Endothelial cell of umbilical vein (primary cell): ENCODE data around the gene FOCAD. TPM values are rescaled to one million over a fixed set of nuclear protein-coding genes. Genes with fewer than 3 reads are reported as not detected.
"Not testable (repeated sequence)": the region's sequence is repeated elsewhere in the genome, so short reads cannot be mapped to it uniquely, and the experiment has no call there.

ENCODE experiments used
- BruUV-seq: library from RNA; stranded (reverse); fragments of 400-500 nt; replicated peaks from 2 replicates; lab custom pipeline; 2021; lab: Mats Ljungman, UMichigan
- CTCF ChIA-PET: fragments of 300-600, 350-600 bp; sonication (Branson Sonifier 250); formaldehyde crosslinking; loops from one replicate; lab custom pipeline; 2021; ENCODE audit warnings: antibody characterized with exemption, inconsistent platforms; lab: Charles Lee
- POLR2A ChIA-PET: fragments of 300-600, 350-600 bp; sonication (Branson Sonifier 250); formaldehyde crosslinking; loops from one replicate; lab custom pipeline; 2021; ENCODE audit warnings: antibody characterized with exemption, inconsistent platforms; lab: Charles Lee
- DNase-seq: peaks from one replicate; pipeline ENCODE4 v3.0.0-alpha.2; 2011; ENCODE audit warnings: low read depth, low spot score
- FAIRE-seq: peaks from 2 replicates; lab custom pipeline; 2011; peaks lifted over from hg19 to GRCh38; lab: Jason Lieb, UNC
- H2AFZ ChIP-seq: 2 replicates; pipeline ENCODE4 v1.6.0; 2012; ENCODE audit warnings: low read depth, low read length, control low read depth, inconsistent platforms
- H3K27ac ChIP-seq: 2 replicates; pipeline ENCODE4 v1.5.1; 2011; ENCODE audit warnings: low read depth, mild to moderate bottlenecking, control low read depth, low read length, moderate library complexity; ENCODE audit not compliant: insufficient read depth
- H3K27me3 ChIP-seq, 2 experiments: 2 replicates each; pipeline versions ENCODE4 v1.6.0 to v1.6.1; 2011; ENCODE audit warnings: low read length in 2 of 2, mixed read lengths in 1 of 2; ENCODE audit not compliant: control insufficient read depth in 2 of 2, insufficient read depth in 2 of 2
- H3K36me3 ChIP-seq, 2 experiments: 2 replicates in 1 of 2; 3 replicates in 1 of 2; pipeline ENCODE4 v1.5.1; 2011; ENCODE audit warnings: low read length in 2 of 2, mild to moderate bottlenecking in 1 of 2, moderate library complexity in 1 of 2; ENCODE audit not compliant: control insufficient read depth in 2 of 2, insufficient read depth in 2 of 2; ENCODE audit errors: extremely low read depth in 1 of 2
- H3K4me1 ChIP-seq: 3 replicates; pipeline ENCODE4 v1.5.1; 2011; ENCODE audit warnings: mild to moderate bottlenecking, low read length; ENCODE audit not compliant: control insufficient read depth, insufficient read depth; ENCODE audit errors: extremely low read depth
- H3K4me2 ChIP-seq: 2 replicates; pipeline ENCODE4 v1.6.1; 2011; ENCODE audit warnings: low read length, control low read depth, mixed read lengths; ENCODE audit not compliant: insufficient read depth
- H3K4me3 ChIP-seq, 3 experiments: fragments of 200-600 bp in 1 of 3; sonication (generic), shearing (Covaris generic) in 1 of 3; replicated peaks in 1 of 3; 2 replicates each; pipeline ENCODE4 v1.5.1; 2011 to 2016; ENCODE audit warnings: control low read depth in 3 of 3, low read length in 3 of 3, mild to moderate bottlenecking in 2 of 3, inconsistent platforms in 1 of 3, low read depth in 1 of 3, moderate library complexity in 1 of 3; ENCODE audit not compliant: insufficient read depth in 1 of 3
- H3K79me2 ChIP-seq: 2 replicates; pipeline ENCODE4 v1.6.0; 2012; ENCODE audit warnings: low read length, inconsistent platforms; ENCODE audit not compliant: control insufficient read depth, insufficient read depth
- H3K9ac ChIP-seq: replicated peaks from 2 replicates; pipeline ENCODE3; 2011; ENCODE audit warnings: low read length, control low read depth; ENCODE audit not compliant: insufficient read depth; ENCODE audit errors: extremely low read depth
- H3K9me1 ChIP-seq: replicated peaks from 3 replicates; pipeline ENCODE4 v1.6.0; 2011; ENCODE audit warnings: mild to moderate bottlenecking, low read length; ENCODE audit not compliant: control insufficient read depth, insufficient read depth; ENCODE audit errors: extremely low read depth
- H3K9me3 ChIP-seq: replicated peaks from 2 replicates; pipeline ENCODE4 v1.5.1; 2012; ENCODE audit warnings: low read length, inconsistent platforms; ENCODE audit not compliant: control insufficient read depth, insufficient read depth
- H4K20me1 ChIP-seq: replicated peaks from 2 replicates; pipeline ENCODE3; 2011; ENCODE audit warnings: mild to moderate bottlenecking, low read length; ENCODE audit not compliant: control insufficient read depth, insufficient read depth; ENCODE audit errors: extremely low read depth
- CTCF ChIP-seq, 2 donors: IDR thresholded peaks; 1 replicate in 1 of 2; 2 replicates in 1 of 2; pipeline ENCODE4 v1.5.1; 2011; ENCODE audit warnings: low read length in 2 of 2, mild to moderate bottlenecking in 2 of 2, moderate library complexity in 2 of 2, control low read depth in 1 of 2, inconsistent platforms in 1 of 2, low read depth in 1 of 2; ENCODE audit not compliant: insufficient read depth in 1 of 2; ENCODE audit errors: extremely low read depth in 1 of 2
- EZH2 ChIP-seq: IDR thresholded peaks from 2 replicates; pipeline ENCODE4 v1.6.1; 2012; ENCODE audit warnings: borderline replicate concordance, low read depth, mild to moderate bottlenecking, moderate library complexity, low read length, inconsistent platforms; ENCODE audit not compliant: severe bottlenecking
- FOS ChIP-seq: IDR thresholded peaks from 2 replicates; pipeline ENCODE4 v1.6.1; 2011; ENCODE audit warnings: mild to moderate bottlenecking, low read length, moderate library complexity, borderline replicate concordance; ENCODE audit not compliant: insufficient read depth
- GATA2 ChIP-seq: IDR thresholded peaks from 2 replicates; pipeline ENCODE4 v1.7.0; 2011; ENCODE audit warnings: low read depth, mild to moderate bottlenecking, moderate library complexity, mixed read lengths, low read length; ENCODE audit not compliant: insufficient read length, insufficient read depth
- JUN ChIP-seq: IDR thresholded peaks from 2 replicates; pipeline ENCODE4 v1.6.1; 2011; ENCODE audit warnings: borderline replicate concordance, low read depth; ENCODE audit not compliant: insufficient read length, insufficient read depth
- MYC ChIP-seq: IDR thresholded peaks from one replicate; pipeline ENCODE4 v1.6.1; 2011; ENCODE audit warnings: mild to moderate bottlenecking, low read depth, low read length
- POLR2A ChIP-seq: IDR thresholded peaks from 2 replicates; pipeline ENCODE4 v1.6.1; 2012; ENCODE audit warnings: low read depth, mild to moderate bottlenecking, control low read depth, low read length
- POLR2AphosphoS5 ChIP-seq: IDR thresholded peaks from 2 replicates; pipeline ENCODE4 v1.6.1; 2012; ENCODE audit warnings: low read depth, mild to moderate bottlenecking, control low read depth, low read length, moderate library complexity; ENCODE audit not compliant: insufficient read depth
- dilution Hi-C: fragments of 300-500 bp; cut with MboI; formaldehyde crosslinking; loops from one replicate; pipeline ENCODE4 v1.15.0; 2019; ENCODE audit warnings: low sequenced_read_pairs; ENCODE audit not compliant: extremely low pct_ligation_motif_present
- intact Hi-C: fragments of 100-400 bp; cut with micrococcal nuclease; formaldehyde crosslinking; loops from one replicate; pipeline ENCODE4 v1.10.0; 2022
- polyA plus RNA-seq, 4 experiments: library from polyadenylated mRNA; depleted of rRNA in 3 of 4; stranded (reverse) in 3 of 4; unstranded in 1 of 4; fragments of >200 nt; gene quantifications; 2 replicates each; pipeline versions ENCODE4 v1.2.1 to v1.2.3, GENCODE V29; 2011 to 2012; ENCODE audit warnings: missing spikeins in 1 of 4
- total RNA-seq: library from RNA; stranded (reverse); gene quantifications from 2 replicates; pipeline ENCODE4 v1.2.3, GENCODE V29; 2021
- TF ChIP-seq, protein P1 (sequence below): IDR thresholded peaks from 2 replicates; pipeline ENCODE4 v1.6.1; 2011; ENCODE audit not compliant: insufficient read depth, insufficient read length

Gene FOCAD
- total and polyA plus RNA-seq, 2 donors (not counting 3 experiments of a cell fraction or from before 2014, with no cell fraction given), result 26.7 to 66.9 TPM

DNA sequence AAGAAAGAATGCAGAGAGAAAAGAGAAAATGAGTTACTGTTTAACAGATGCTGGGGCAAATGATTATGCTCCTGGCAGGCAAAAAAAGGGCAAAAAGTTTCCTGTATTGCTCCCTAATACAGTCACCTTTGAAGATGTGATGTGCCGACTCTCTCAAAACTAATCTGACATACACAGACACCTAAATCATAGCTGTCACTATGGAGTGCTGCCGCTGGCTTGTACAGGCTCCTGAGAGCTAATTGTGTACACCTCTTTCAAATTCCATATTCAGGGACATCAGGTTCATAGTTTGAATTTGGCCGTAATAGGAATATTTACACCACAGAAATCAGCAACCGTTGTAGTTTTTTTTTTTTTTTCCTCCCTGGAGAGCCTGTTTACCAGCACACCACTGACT is 12.4 kb upstream of the FOCAD start:
- Histone ChIP-seq H3K27ac (no peak overlapping the region), H3K9ac (no peak overlapping the region), H3K79me2 (no peaks in the 10 kb centered on the region), H3K9me3 (no peaks in the 10 kb centered on the region), H4K20me1 (no peaks in the 10 kb centered on the region), H3K4me3 (no peak overlapping the region), H3K36me3 (no peaks in the 10 kb centered on the region), H3K9me1 (no peaks in the 10 kb centered on the region), H3K4me1 (no peaks in the 10 kb centered on the region), H3K27me3 (no peaks in the 10 kb centered on the region), H3K4me2 (no peak overlapping the region), H2AFZ (no peak overlapping the region)
- no peak for FAIRE-seq
- no TSS peak for BruUV-seq
- TF ChIP-seq MYC (no peak), JUN (no peak), GATA2 (no peak), POLR2A (no peak), POLR2AphosphoS5 (no peak), CTCF (IDR thresholded peaks at IDR 0.05; ENCODE audit: extremely low read depth in 1 of 2, insufficient read depth in 1 of 2, low read depth in 1 of 2, low read length in 2 of 2) (no peak), EZH2 (no peak), FOS (no peak)
- TF ChIP-seq, protein P1, sequence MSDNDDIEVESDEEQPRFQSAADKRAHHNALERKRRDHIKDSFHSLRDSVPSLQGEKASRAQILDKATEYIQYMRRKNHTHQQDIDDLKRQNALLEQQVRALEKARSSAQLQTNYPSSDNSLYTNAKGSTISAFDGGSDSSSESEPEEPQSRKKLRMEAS, result no peak
- intact Hi-C loops (no loop called here), dilution Hi-C loops (no loop called here)
- DNase-seq, result no peak
- CTCF ChIA-PET, result interaction anchor here (0.6 to 0.7 kb wide), 2 partner anchors 9 to 110 kb away, joined by 3 read pairs; no protein-coding TSS in a partner anchor
- POLR2A ChIA-PET, result interaction anchor here (0.6 kb wide), 1 partner anchor 1160 kb away, joined by 3 read pairs; no protein-coding TSS in a partner anchor

GRCh38 chr9:20673537-20673936 is 10.5 kb upstream of the FOCAD start:
- H3K27me3 ChIP-seq, H3K9ac ChIP-seq, H3K79me2 ChIP-seq, dilution Hi-C loops, BruUV-seq, H3K9me3 ChIP-seq, H3K4me3 ChIP-seq, H2AFZ ChIP-seq, H3K27ac ChIP-seq, H3K9me1 ChIP-seq, H3K4me1 ChIP-seq, intact Hi-C loops, H3K36me3 ChIP-seq, H4K20me1 ChIP-seq, DNase-seq, H3K4me2 ChIP-seq, FAIRE-seq: not testable (repeated sequence)
- POLR2A ChIA-PET, result interaction anchor here (1.9 kb wide), 1 partner anchor 11 kb away, joined by 7 read pairs; the partner anchor contains the start of gene FOCAD
- CTCF ChIA-PET, result interaction anchor here (0.6 to 1.7 kb wide), 4 partner anchors 9 to 211 kb away, joined by 3 read pairs; no protein-coding TSS in a partner anchor
